Measurements from ENCODE around the gene RIOK1.
A peak's percentile ranks its signal among the peaks of the same experiment; 100 is the strongest.
"Not testable (repeated sequence)": the region's sequence is repeated elsewhere in the genome, so short reads cannot be mapped to it uniquely, and the experiment has no call there.

The RIOK1 gene

GRCh38 chr6:7389451-7390225 lies at the start of gene RIOK1, which contains the start of gene CAGE1:
Gene RIOK1, plus strand, starts transcription at chr6:7389808. Its CDS starts 195 bp downstream, at chr6:7390003.
Gene CAGE1, minus strand, starts transcription at chr6:7389742. Its CDS starts 2,569 bp downstream, at chr6:7387173.
- DNase-seq: peak; percentile 99

GRCh38 chr6:7341271-7341670 lies 48.3 kb upstream of the RIOK1 start:
- DNase-seq: no peak

- DNase-seq: no peak
Measured at GRCh38 chr6:7341989-7342742, 47.4 kb upstream of the RIOK1 start.

GRCh38 chr6:7343546-7344475 lies 45.8 kb upstream of the RIOK1 start:
- no peak for DNase-seq

GRCh38 chr6:7344773-7345450 lies 44.7 kb upstream of the RIOK1 start:
- not testable (repeated sequence) for DNase-seq

- DNase-seq: not testable (repeated sequence)
Measured at GRCh38 chr6:7347551-7347997, 42.0 kb upstream of the RIOK1 start.

GRCh38 chr6:7350591-7350990 lies 39.0 kb upstream of the RIOK1 start:
- not testable (repeated sequence) for DNase-seq

- DNase-seq: peak; percentile 50
Measured at GRCh38 chr6:7351916-7352315, 37.7 kb upstream of the RIOK1 start.

- no peak for DNase-seq
Measured at GRCh38 chr6:7367408-7367807, 22.2 kb upstream of the RIOK1 start.

GRCh38 chr6:7373739-7374138 lies 15.9 kb upstream of the RIOK1 start:
- DNase-seq: no peak

GRCh38 chr6:7377961-7378360 lies 11.6 kb upstream of the RIOK1 start:
- no peak for DNase-seq

GRCh38 chr6:7378740-7379139 lies 10.9 kb upstream of the RIOK1 start:
- DNase-seq: peak; percentile 38

GRCh38 chr6:7381092-7381491 lies 8.5 kb upstream of the RIOK1 start:
- DNase-seq: no peak

GRCh38 chr6:7389162-7389450 lies 502 bp upstream of the RIOK1 start:
- DNase-seq: no peak

GRCh38 chr6:7390226-7390878 lies 744 bp downstream of the RIOK1 start:
- no peak for DNase-seq

- DNase-seq: no peak
Measured at GRCh38 chr6:7391151-7391550, 1.5 kb downstream of the RIOK1 start.

- no peak for DNase-seq
Measured at GRCh38 chr6:7392402-7392801, 2.8 kb downstream of the RIOK1 start.

GRCh38 chr6:7401075-7401474 lies 11.5 kb downstream of the RIOK1 start:
- no peak for DNase-seq

GRCh38 chr6:7402716-7403115 lies 13.1 kb downstream of the RIOK1 start:
- no peak for DNase-seq

GRCh38 chr6:7404546-7404945 lies 14.9 kb downstream of the RIOK1 start:
- DNase-seq: no peak

- DNase-seq: no peak
Measured at GRCh38 chr6:7406743-7407142, 17.1 kb downstream of the RIOK1 start.

- DNase-seq: no peak
Measured at GRCh38 chr6:7409740-7410139, 20.1 kb downstream of the RIOK1 start.

All from OCI-M1 (cell line).